IMR-90 (cell line): ENCODE measurements around the gene TK2. TPM values are rescaled to one million over a fixed set of nuclear protein-coding genes. Genes with fewer than 3 reads are reported as not detected.

Source experiments
- ATAC-seq: fragments of 200-7000 bp; cut with Tn5 transposase; 2 replicates; pipeline ENCODE4 v1.9.1; 2020; ENCODE audit warnings: low read depth, mild to moderate bottlenecking, moderate library complexity
- BruUV-seq: library from RNA; stranded (reverse); fragments of 400-500 nt; replicated peaks from 2 replicates; lab custom pipeline; 2021; lab: Mats Ljungman, UMichigan
- CTCF ChIA-PET: fragments of 300-600 bp; formaldehyde crosslinking; extraction: SDS; loops from one replicate; lab custom pipeline; 2021; ENCODE audit warnings: antibody characterized with exemption; lab: Yijun Ruan, JAX
- POLR2A ChIA-PET: fragments of 300-600 bp; sonication (Branson Sonifier 250); formaldehyde crosslinking; loops from one replicate; lab custom pipeline; 2022; ENCODE audit warnings: antibody characterized with exemption; ENCODE audit not compliant: unreplicated experiment; lab: Charles Lee
- DNase-seq: peaks from one replicate; pipeline ENCODE4 v3.0.0; 2013
- H2AFZ ChIP-seq: replicated peaks from 2 replicates; pipeline ENCODE3; 2013; ENCODE audit warnings: low read length, mild to moderate bottlenecking; ENCODE audit not compliant: poor library complexity
- H2AK5ac ChIP-seq: 2 replicates; pipeline ENCODE4 v1.6.1; 2013; ENCODE audit warnings: low read depth, low read length, inconsistent platforms
- H2AK9ac ChIP-seq: replicated peaks from 2 replicates; pipeline ENCODE3; 2013; ENCODE audit warnings: mild to moderate bottlenecking, low read depth, low read length, moderate library complexity; ENCODE audit not compliant: poor library complexity
- H2BK120ac ChIP-seq: 2 replicates; pipeline ENCODE4 v1.6.1; 2013; ENCODE audit warnings: low read depth, low read length, inconsistent platforms
- H2BK15ac ChIP-seq: 3 replicates; pipeline ENCODE4 v1.6.1; 2013; ENCODE audit warnings: low read depth, low read length, inconsistent platforms
- H2BK20ac ChIP-seq: 2 replicates; pipeline ENCODE4 v1.6.1; 2013; ENCODE audit warnings: low read depth, mild to moderate bottlenecking, inconsistent platforms, low read length, moderate library complexity
- H2BK5ac ChIP-seq: 2 replicates; pipeline ENCODE4 v1.6.1; 2013; ENCODE audit warnings: mild to moderate bottlenecking, low read depth, low read length, inconsistent platforms; ENCODE audit not compliant: poor library complexity, severe bottlenecking
- H3K14ac ChIP-seq: replicated peaks from 2 replicates; pipeline ENCODE4 v1.6.1; 2013; ENCODE audit warnings: low read depth, low read length, inconsistent platforms
- H3K18ac ChIP-seq: 2 replicates; pipeline ENCODE4 v1.6.1; 2013; ENCODE audit warnings: low read depth, low read length, control low read depth
- H3K23ac ChIP-seq: 2 replicates; pipeline ENCODE4 v1.6.1; 2013; ENCODE audit warnings: low read depth, low read length, inconsistent platforms
- H3K27ac ChIP-seq: 2 replicates; pipeline ENCODE4 v1.5.1; 2013; ENCODE audit warnings: mild to moderate bottlenecking, control low read depth, low read length; ENCODE audit not compliant: insufficient read depth
- H3K27me3 ChIP-seq: 2 replicates; pipeline ENCODE4 v1.6.1; 2013; ENCODE audit warnings: low read length; ENCODE audit not compliant: control insufficient read depth, insufficient read depth
- H3K36me3 ChIP-seq: 2 replicates; pipeline ENCODE4 v1.6.1; 2013; ENCODE audit warnings: low read length, mixed read lengths; ENCODE audit not compliant: control insufficient read depth, insufficient read depth
- H3K4ac ChIP-seq: 2 replicates; pipeline ENCODE4 v1.6.1; 2013; ENCODE audit warnings: low read depth, low read length, inconsistent platforms
- H3K4me1 ChIP-seq: 2 replicates; pipeline ENCODE4 v1.6.1; 2013; ENCODE audit warnings: low read length, mixed read lengths; ENCODE audit not compliant: control insufficient read depth, insufficient read depth
- H3K4me2 ChIP-seq: 2 replicates; pipeline ENCODE4 v1.6.1; 2013; ENCODE audit warnings: low read depth, mild to moderate bottlenecking, control low read depth, low read length, moderate library complexity
- H3K4me3 ChIP-seq: 2 replicates; pipeline ENCODE4 v1.5.1; 2013; ENCODE audit warnings: low read depth, mild to moderate bottlenecking, control low read depth, low read length, moderate library complexity; ENCODE audit not compliant: insufficient read depth
- H3K56ac ChIP-seq: 2 replicates; pipeline ENCODE4 v1.6.1; 2013; ENCODE audit warnings: low read length, inconsistent platforms; ENCODE audit not compliant: insufficient read depth; ENCODE audit errors: extremely low read depth
- H3K79me1 ChIP-seq, 2 experiments: 2 replicates each; pipeline ENCODE4 v1.6.1; 2013; ENCODE audit warnings: low read length in 2 of 2, inconsistent platforms in 1 of 2, low read depth in 1 of 2
- H3K9ac ChIP-seq: 2 replicates; pipeline ENCODE4 v1.6.1; 2013; ENCODE audit warnings: low read depth, low read length, control low read depth
- H3K9me1 ChIP-seq: 2 replicates; pipeline ENCODE4 v1.6.1; 2013; ENCODE audit warnings: low read length, inconsistent platforms; ENCODE audit not compliant: insufficient read depth
- H3K9me3 ChIP-seq: 2 replicates; pipeline ENCODE4 v1.6.1; 2013; ENCODE audit warnings: low read length; ENCODE audit not compliant: control insufficient read depth, insufficient read depth
- H4K20me1 ChIP-seq: 2 replicates; pipeline ENCODE4 v1.6.1; 2013; ENCODE audit warnings: low read length, inconsistent platforms; ENCODE audit not compliant: insufficient read depth
- H4K5ac ChIP-seq: 2 replicates; pipeline ENCODE4 v1.6.1; 2013; ENCODE audit warnings: mild to moderate bottlenecking, low read depth, low read length, control low read depth
- H4K8ac ChIP-seq, 2 experiments: 2 replicates each; pipeline ENCODE4 v1.6.1; 2013; ENCODE audit warnings: low read depth in 2 of 2, low read length in 2 of 2, control low read depth in 1 of 2, inconsistent platforms in 1 of 2
- H4K91ac ChIP-seq: 2 replicates; pipeline ENCODE4 v1.6.1; 2013; ENCODE audit warnings: low read depth, low read length, inconsistent platforms; ENCODE audit not compliant: insufficient read depth
- CHD1 ChIP-seq: IDR thresholded peaks from 2 replicates; pipeline ENCODE4 v1.6.1; 2012; ENCODE audit warnings: low read depth, low read length, improper control_type of control experiment
- FOS ChIP-seq: fragments of 150-350 bp; IDR thresholded peaks from 2 replicates; pipeline ENCODE4 v1.6.1; 2016; ENCODE audit warnings: low read depth, low read length
- MAZ ChIP-seq: IDR thresholded peaks from 2 replicates; pipeline ENCODE4 v1.6.1; 2012; ENCODE audit warnings: low read depth, mild to moderate bottlenecking, low read length, improper control_type of control experiment, moderate library complexity, borderline replicate concordance
- USF2 ChIP-seq: fragments of 150-350 bp; IDR thresholded peaks from 2 replicates; pipeline ENCODE4 v1.6.1; 2017; ENCODE audit warnings: mild to moderate bottlenecking, antibody characterized with exemption, low read length, low read depth
- WGBS, 2 experiments: methylation state at CpG; one replicate each; pipeline versions ENCODE4 v1.1.5 to v1.1.7; 2013; ENCODE audit warnings: missing lambda C conversion rate in 2 of 2; ENCODE audit not compliant: insufficient read length in 1 of 2; ENCODE audit errors: extremely low coverage in 2 of 2; 5-methylcytosine and 5-hydroxymethylcytosine counted together
- dilution Hi-C: fragments of 300-500 bp; cut with HindIII; formaldehyde crosslinking; loops from one replicate; pipeline ENCODE4 v1.14.3; 2018; ENCODE audit warnings: low sequenced_read_pairs; ENCODE audit not compliant: unreplicated experiment
- in situ Hi-C: fragments of 300-500 bp; cut with MboI; formaldehyde crosslinking; loops from 3 replicates; pipeline ENCODE4 v1.14.3; 2019; ENCODE audit warnings: low sequenced_read_pairs, inconsistent platforms, mixed read lengths
- intact Hi-C: fragments of 100-400 bp; cut with micrococcal nuclease; formaldehyde crosslinking; loops from 2 replicates; pipeline ENCODE4 v1.10.0; 2022
- polyA plus RNA-seq, 3 experiments: library from polyadenylated mRNA; depleted of rRNA; stranded (reverse); fragments of >200 nt; gene quantifications; 2 replicates each; pipeline ENCODE4 v1.2.3, GENCODE V29; 2012; ENCODE audit warnings: low replicate concordance in 1 of 3
- total RNA-seq: library from RNA; depleted of rRNA; stranded (reverse); fragments of >200 nt; gene quantifications from 2 replicates; pipeline ENCODE4 v1.2.3, GENCODE V29; 2012
- TF ChIP-seq, protein P1 (sequence below): conservative IDR thresholded peaks from 2 replicates; pipeline ENCODE4 v1.5.1; 2012; ENCODE audit warnings: mild to moderate bottlenecking, low read depth, low read length, improper control_type of control experiment

Gene TK2
- total and polyA plus RNA-seq, 2 of the 4 experiments (the other 2 are of a cell fraction), result 14.7 to 16.5 TPM

- Histone ChIP-seq H2AK9ac (no peak overlapping the region), H3K14ac (no peak overlapping the region), H3K9me3 (no peaks in the 10 kb centered on the region), H4K5ac (no peak overlapping the region), H3K4me3 (no peak overlapping the region), H2BK15ac (no peak overlapping the region), H3K9ac (no peak overlapping the region), H2AK5ac (no peak overlapping the region), H3K27me3 (no peaks in the 10 kb centered on the region), H3K4me1 (no peaks in the 10 kb centered on the region), H3K79me1 (no peaks in the 10 kb centered on the region), H3K9me1 (no peaks in the 10 kb centered on the region), H3K56ac (no peak overlapping the region), H3K27ac (no peak overlapping the region), H2BK5ac (no peak overlapping the region), H2AFZ (no peak overlapping the region), H3K36me3 (no peaks in the 10 kb centered on the region), H3K18ac (no peak overlapping the region), H3K4ac (no peak overlapping the region), H3K23ac (no peak overlapping the region), H4K8ac (no peak overlapping the region), H4K91ac (no peak overlapping the region), H3K4me2 (no peak overlapping the region), H2BK120ac (no peak overlapping the region), H2BK20ac (no peak overlapping the region), H4K20me1 (no peaks in the 10 kb centered on the region)
- ChIA-PET POLR2A (no interaction called here), CTCF (no interaction called here)
- in situ Hi-C loops (no loop called here), dilution Hi-C loops (no loop called here), intact Hi-C loops (no loop called here)
- no peak for TF ChIP-seq USF2
- TF ChIP-seq, protein P1, sequence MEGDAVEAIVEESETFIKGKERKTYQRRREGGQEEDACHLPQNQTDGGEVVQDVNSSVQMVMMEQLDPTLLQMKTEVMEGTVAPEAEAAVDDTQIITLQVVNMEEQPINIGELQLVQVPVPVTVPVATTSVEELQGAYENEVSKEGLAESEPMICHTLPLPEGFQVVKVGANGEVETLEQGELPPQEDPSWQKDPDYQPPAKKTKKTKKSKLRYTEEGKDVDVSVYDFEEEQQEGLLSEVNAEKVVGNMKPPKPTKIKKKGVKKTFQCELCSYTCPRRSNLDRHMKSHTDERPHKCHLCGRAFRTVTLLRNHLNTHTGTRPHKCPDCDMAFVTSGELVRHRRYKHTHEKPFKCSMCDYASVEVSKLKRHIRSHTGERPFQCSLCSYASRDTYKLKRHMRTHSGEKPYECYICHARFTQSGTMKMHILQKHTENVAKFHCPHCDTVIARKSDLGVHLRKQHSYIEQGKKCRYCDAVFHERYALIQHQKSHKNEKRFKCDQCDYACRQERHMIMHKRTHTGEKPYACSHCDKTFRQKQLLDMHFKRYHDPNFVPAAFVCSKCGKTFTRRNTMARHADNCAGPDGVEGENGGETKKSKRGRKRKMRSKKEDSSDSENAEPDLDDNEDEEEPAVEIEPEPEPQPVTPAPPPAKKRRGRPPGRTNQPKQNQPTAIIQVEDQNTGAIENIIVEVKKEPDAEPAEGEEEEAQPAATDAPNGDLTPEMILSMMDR, result no peak
- TF ChIP-seq FOS, result no peak
- no peak for TF ChIP-seq CHD1
- TF ChIP-seq MAZ, result no peak
- BruUV-seq, result no TSS peak
- ATAC-seq (no peak), DNase-seq (no peak)
- WGBS, 2 experiments, result 80% methylated on average over 1 of the region's 2 CpGs; no CpG with 5 or more reads in 1 of the 2 experiments
Observed at GRCh38 chr16:66494916-66495315, 55.0 kb downstream of the TK2 start.
